ENCODE results near the gene DLGAP1.

DLGAP1 gene

GRCh38 chr18:4102901-4103300 lies 352.2 kb downstream of the DLGAP1 start:
- no peak for TF ChIP-seq POLR2A (IDR thresholded peaks at IDR 0.05; ENCODE audit: extremely low read depth, insufficient read length)
- no peak for TF ChIP-seq MAX (IDR thresholded peaks at IDR 0.05; ENCODE audit: low read depth, low read length)
- no peak for TF ChIP-seq CTCF (IDR thresholded peaks at IDR 0.05; ENCODE audit: low read depth, low read length)
- no peak for TF ChIP-seq MYC (IDR thresholded peaks at IDR 0.05; ENCODE audit: low read depth, low read length)
- no peak for DNase-seq (ENCODE audit: low read depth)

GRCh38 chr18:4101009-4101408 lies 354.1 kb downstream of the DLGAP1 start:
- no peak for TF ChIP-seq MYC (IDR thresholded peaks at IDR 0.05; ENCODE audit: low read depth, low read length)
- TF ChIP-seq MAX (IDR thresholded peaks at IDR 0.05; ENCODE audit: low read depth, low read length): no peak
- TF ChIP-seq CTCF (IDR thresholded peaks at IDR 0.05; ENCODE audit: low read depth, low read length): no peak
- TF ChIP-seq POLR2A (IDR thresholded peaks at IDR 0.05; ENCODE audit: extremely low read depth, insufficient read length): no peak
- DNase-seq (ENCODE audit: low read depth): no peak
- no peak overlapping the region for H3K4me3 ChIP-seq (ENCODE audit: low read depth, low read length)

More at GRCh38 chr18:4102901-4103300, 352.2 kb downstream of the DLGAP1 start:
- H3K4me3 ChIP-seq (ENCODE audit: low read depth, low read length): no peak overlapping the region

- TF ChIP-seq MYC (IDR thresholded peaks at IDR 0.05; ENCODE audit: low read depth, low read length) (no peak), POLR2A (IDR thresholded peaks at IDR 0.05; ENCODE audit: extremely low read depth, insufficient read length) (no peak), CTCF (IDR thresholded peaks at IDR 0.05; ENCODE audit: low read depth, low read length) (no peak), MAX (IDR thresholded peaks at IDR 0.05; ENCODE audit: low read depth, low read length) (no peak)
- DNase-seq (ENCODE audit: low read depth): no peak
- H3K4me3 ChIP-seq (ENCODE audit: low read depth, low read length): no peak overlapping the region
Measured at GRCh38 chr18:4096486-4096885, 358.6 kb downstream of the DLGAP1 start.

- DNase-seq (ENCODE audit: low read depth): no peak
- TF ChIP-seq MAX (IDR thresholded peaks at IDR 0.05; ENCODE audit: low read depth, low read length): no peak
- TF ChIP-seq POLR2A (IDR thresholded peaks at IDR 0.05; ENCODE audit: extremely low read depth, insufficient read length): no peak
- no peak for TF ChIP-seq MYC (IDR thresholded peaks at IDR 0.05; ENCODE audit: low read depth, low read length)
- no peak for TF ChIP-seq CTCF (IDR thresholded peaks at IDR 0.05; ENCODE audit: low read depth, low read length)
- no peak overlapping the region for H3K4me3 ChIP-seq (ENCODE audit: low read depth, low read length)
Measured at GRCh38 chr18:4093676-4094075, 361.4 kb downstream of the DLGAP1 start.

- DNase-seq (ENCODE audit: low read depth): no peak
- no peak overlapping the region for H3K4me3 ChIP-seq (ENCODE audit: low read depth, low read length)
- TF ChIP-seq CTCF (IDR thresholded peaks at IDR 0.05; ENCODE audit: low read depth, low read length) (no peak), MYC (IDR thresholded peaks at IDR 0.05; ENCODE audit: low read depth, low read length) (no peak), POLR2A (IDR thresholded peaks at IDR 0.05; ENCODE audit: extremely low read depth, insufficient read length) (no peak), MAX (IDR thresholded peaks at IDR 0.05; ENCODE audit: low read depth, low read length) (no peak)
Measured at GRCh38 chr18:4084382-4084900, 370.7 kb downstream of the DLGAP1 start.

All from NB4 (cell line).